ENCODE data around the gene VPS39. TPM values are rescaled to one million over a fixed set of nuclear protein-coding genes. Genes with fewer than 3 reads are reported as not detected.

The VPS39 gene
- total and polyA plus RNA-seq, 2 donors (not counting 3 experiments of a cell fraction or from before 2014, with no cell fraction given): 56.5 to 56.7 TPM

DNA sequence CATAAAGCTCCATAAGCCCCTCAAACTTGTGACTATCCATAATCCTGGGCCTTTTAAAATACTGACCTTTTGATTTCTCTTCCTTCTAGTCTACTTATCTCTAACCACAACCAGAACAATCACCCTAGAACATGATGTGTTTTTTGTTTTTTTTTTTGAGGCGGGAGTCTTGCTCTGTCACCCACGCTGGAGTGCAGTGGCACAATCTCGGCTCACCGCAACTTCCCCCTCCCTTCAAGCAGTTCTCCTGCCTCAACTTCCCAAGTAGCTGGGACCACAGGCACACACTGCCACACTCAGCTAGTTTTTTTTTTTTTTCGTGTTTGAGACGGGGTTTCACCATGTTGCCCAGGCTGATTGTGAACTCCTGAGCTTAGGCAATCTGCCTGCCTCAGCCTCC, 25.1 kb downstream of the VPS39 start:
- no TSS peak for BruUV-seq (replicated peaks)
- Histone ChIP-seq H2AFZ (ENCODE audit: low read depth, low read length) (no peak overlapping the region), H3K9me3 (replicated peaks; ENCODE audit: control insufficient read depth, insufficient read depth, low read length) (no peaks in the 10 kb centered on the region), H4K20me1 (replicated peaks; ENCODE audit: control insufficient read depth, extremely low read depth, insufficient read depth, low read length) (no peaks in the 10 kb centered on the region), H3K79me2 (ENCODE audit: control insufficient read depth, insufficient read depth, low read length) (no peaks in the 10 kb centered on the region), H3K27ac (ENCODE audit: insufficient read depth, low read depth, low read length) (no peak overlapping the region), H3K9ac (replicated peaks; ENCODE audit: extremely low read depth, insufficient read depth, low read length) (no peak overlapping the region), H3K36me3 (ENCODE audit: control insufficient read depth in 2 of 2, extremely low read depth in 1 of 2, insufficient read depth in 2 of 2, low read length in 2 of 2) (peaks cover 13 to 23% of the 10 kb centered on the region in 2 experiments), H3K9me1 (replicated peaks; ENCODE audit: control insufficient read depth, extremely low read depth, insufficient read depth, low read length) (no peaks in the 10 kb centered on the region), H3K4me2 (ENCODE audit: insufficient read depth, low read length) (no peak overlapping the region), H3K4me3 (replicated peaks in 1 of 3; ENCODE audit: insufficient read depth in 1 of 3, low read depth in 1 of 3, low read length in 3 of 3) (no peak overlapping the region), H3K4me1 (ENCODE audit: control insufficient read depth, extremely low read depth, insufficient read depth, low read length) (no peaks in the 10 kb centered on the region), H3K27me3 (ENCODE audit: control insufficient read depth in 2 of 2, insufficient read depth in 2 of 2, low read length in 2 of 2) (no peaks in the 10 kb centered on the region)
- intact Hi-C loops (cut with micrococcal nuclease) (no loop called here), dilution Hi-C loops (cut with MboI; ENCODE audit: extremely low pct_ligation_motif_present, low sequenced_read_pairs) (no loop called here)
- TF ChIP-seq, protein P1, sequence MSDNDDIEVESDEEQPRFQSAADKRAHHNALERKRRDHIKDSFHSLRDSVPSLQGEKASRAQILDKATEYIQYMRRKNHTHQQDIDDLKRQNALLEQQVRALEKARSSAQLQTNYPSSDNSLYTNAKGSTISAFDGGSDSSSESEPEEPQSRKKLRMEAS (IDR thresholded peaks at IDR 0.05; ENCODE audit: insufficient read depth, insufficient read length): no peak
- TF ChIP-seq GATA2 (IDR thresholded peaks at IDR 0.05; ENCODE audit: insufficient read depth, insufficient read length, low read depth, low read length): no peak
- TF ChIP-seq POLR2AphosphoS5 (IDR thresholded peaks at IDR 0.05; ENCODE audit: insufficient read depth, low read depth, low read length): no peak
- no peak for TF ChIP-seq EZH2 (IDR thresholded peaks at IDR 0.05; ENCODE audit: borderline replicate concordance, low read depth, low read length, severe bottlenecking)
- no peak for TF ChIP-seq POLR2A (IDR thresholded peaks at IDR 0.05; ENCODE audit: low read depth, low read length)
- TF ChIP-seq MYC (IDR thresholded peaks at IDR 0.05; ENCODE audit: low read depth, low read length): no peak
- TF ChIP-seq, protein P2, sequence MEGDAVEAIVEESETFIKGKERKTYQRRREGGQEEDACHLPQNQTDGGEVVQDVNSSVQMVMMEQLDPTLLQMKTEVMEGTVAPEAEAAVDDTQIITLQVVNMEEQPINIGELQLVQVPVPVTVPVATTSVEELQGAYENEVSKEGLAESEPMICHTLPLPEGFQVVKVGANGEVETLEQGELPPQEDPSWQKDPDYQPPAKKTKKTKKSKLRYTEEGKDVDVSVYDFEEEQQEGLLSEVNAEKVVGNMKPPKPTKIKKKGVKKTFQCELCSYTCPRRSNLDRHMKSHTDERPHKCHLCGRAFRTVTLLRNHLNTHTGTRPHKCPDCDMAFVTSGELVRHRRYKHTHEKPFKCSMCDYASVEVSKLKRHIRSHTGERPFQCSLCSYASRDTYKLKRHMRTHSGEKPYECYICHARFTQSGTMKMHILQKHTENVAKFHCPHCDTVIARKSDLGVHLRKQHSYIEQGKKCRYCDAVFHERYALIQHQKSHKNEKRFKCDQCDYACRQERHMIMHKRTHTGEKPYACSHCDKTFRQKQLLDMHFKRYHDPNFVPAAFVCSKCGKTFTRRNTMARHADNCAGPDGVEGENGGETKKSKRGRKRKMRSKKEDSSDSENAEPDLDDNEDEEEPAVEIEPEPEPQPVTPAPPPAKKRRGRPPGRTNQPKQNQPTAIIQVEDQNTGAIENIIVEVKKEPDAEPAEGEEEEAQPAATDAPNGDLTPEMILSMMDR (IDR thresholded peaks at IDR 0.05; ENCODE audit: extremely low read depth in 1 of 2, insufficient read depth in 1 of 2, low read depth in 1 of 2, low read length in 2 of 2): no peak
- no peak for TF ChIP-seq FOS (IDR thresholded peaks at IDR 0.05; ENCODE audit: borderline replicate concordance, insufficient read depth, low read length)
- no peak for TF ChIP-seq JUN (IDR thresholded peaks at IDR 0.05; ENCODE audit: borderline replicate concordance, insufficient read depth, insufficient read length, low read depth)
- CTCF ChIA-PET: no interaction called here
- FAIRE-seq (no peak), DNase-seq (ENCODE audit: low read depth, low spot score) (no peak)
- POLR2A ChIA-PET: no interaction called here
